Epidermal melanocyte (primary cell): Measurements from ENCODE around the gene CHD5.
A peak's percentile ranks its signal among the peaks of the same experiment; 100 is the strongest.

ENCODE experiments used
- DNase-seq: peaks from one replicate; pipeline ENCODE4 v3.0.0; 2011; ENCODE audit warnings: low spot score; ENCODE audit not compliant: insufficient read length

The CHD5 gene

DNA sequence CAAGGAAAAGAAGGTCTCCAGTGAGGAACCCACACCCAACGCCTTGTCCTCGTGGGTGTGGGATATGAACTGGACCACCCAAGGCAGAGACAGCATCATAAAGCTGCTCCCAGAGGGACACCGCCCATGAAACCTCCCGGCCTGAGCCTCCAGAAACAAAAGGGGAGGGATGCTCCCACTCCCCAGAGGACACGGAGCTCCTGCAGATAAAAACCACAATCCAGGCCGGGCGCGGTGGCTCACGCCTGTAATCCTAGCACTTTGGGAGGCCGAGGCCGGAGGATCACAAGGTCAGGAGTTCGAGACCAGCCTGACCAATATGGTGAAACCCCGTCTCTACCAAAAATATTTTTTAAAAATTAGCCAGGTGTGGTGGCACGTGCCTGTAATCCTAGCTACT, 66.4 kb downstream of the CHD5 start:
- DNase-seq, result no peak

DNA sequence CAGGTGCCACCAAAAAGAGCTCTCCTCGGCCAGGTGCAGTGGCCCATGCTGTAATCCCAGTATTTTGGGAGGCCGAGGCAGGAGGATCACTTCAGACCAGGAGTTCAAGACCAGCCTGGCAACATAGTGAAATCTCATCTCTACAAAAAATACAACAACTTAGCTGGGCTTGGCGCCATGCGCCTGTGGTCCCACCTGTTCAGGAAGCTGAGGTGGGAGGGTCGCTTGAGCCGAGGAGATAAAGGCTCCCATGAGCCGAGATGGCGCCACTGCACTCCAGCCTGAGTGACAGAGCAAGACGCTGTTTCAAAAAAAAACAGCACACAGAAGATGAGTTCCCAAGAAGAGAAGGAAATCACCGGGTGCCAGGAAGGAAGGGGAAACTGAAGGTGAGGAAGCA, 67.0 kb downstream of the CHD5 start:
- DNase-seq, result no peak

DNA sequence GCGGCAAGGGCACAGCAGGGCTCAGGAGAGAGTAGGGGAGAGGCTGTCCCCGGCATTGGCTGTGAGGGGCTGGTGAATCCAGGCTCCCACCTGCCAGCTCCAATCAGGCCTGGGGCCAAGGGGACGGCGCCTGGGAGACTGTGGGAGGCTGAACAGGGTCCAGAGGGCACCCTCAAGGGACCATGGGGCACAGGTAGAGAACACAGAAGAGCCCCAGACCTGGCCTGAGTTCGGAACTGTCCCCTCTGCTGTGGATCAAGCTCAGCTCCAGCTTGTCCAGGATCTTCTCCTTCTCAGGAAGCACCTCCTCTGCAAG, 67.5 kb downstream of the CHD5 start:
- DNase-seq, result no peak

DNA sequence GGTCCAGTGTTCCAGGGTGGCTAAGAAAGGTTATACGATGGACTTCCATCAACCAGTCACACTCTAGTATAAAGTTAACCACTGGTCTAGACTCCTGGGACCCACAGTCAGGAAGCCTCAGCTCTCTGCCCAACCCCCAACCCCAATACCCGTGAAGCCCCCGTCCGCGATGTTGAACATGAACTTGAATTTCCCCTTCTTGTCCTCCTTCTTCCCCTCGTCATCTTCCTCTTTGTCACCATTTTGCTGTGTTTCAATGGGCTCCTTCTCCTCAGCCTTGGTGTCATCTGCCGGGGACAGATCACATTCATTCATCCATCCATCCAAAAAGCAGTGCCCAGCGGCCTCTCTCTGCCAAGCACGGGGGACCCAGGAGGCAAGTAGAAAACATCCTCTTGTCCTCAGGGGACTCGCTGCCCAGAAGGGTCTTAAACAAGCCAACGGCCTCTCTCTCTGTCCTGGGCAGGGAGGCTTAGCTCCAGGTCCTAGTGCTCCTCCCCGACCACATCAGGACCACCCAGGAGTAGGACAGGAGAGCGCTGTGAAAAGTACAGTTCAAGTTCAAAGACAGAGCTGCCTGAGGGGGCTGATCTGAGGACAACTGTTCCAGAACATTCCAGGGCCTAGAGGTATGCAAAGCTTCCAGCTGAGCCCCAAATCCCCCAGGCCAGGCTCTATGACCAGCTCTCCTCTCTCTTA, 68.0 kb downstream of the CHD5 start:
- no peak for DNase-seq

DNA sequence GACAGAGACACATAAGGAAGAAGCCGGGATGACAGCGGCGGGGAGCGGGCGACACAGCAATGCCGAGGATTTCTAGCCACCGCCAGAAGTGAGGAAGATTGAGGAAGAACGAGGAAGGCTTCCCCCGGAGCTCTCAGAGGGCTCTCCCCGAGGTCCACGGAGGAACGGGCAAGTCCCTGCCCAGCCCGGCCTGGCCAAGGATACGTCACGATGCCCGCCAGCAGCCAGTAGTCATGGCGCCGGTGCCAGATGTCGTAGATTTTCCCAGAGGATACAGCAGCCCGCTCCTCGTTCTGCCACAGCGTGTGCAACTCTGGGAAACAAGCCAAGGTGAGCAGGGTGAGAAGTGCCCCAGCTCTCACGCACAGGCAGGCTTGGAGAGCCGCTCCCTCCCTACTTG, 68.5 kb downstream of the CHD5 start:
- no peak for DNase-seq

DNA sequence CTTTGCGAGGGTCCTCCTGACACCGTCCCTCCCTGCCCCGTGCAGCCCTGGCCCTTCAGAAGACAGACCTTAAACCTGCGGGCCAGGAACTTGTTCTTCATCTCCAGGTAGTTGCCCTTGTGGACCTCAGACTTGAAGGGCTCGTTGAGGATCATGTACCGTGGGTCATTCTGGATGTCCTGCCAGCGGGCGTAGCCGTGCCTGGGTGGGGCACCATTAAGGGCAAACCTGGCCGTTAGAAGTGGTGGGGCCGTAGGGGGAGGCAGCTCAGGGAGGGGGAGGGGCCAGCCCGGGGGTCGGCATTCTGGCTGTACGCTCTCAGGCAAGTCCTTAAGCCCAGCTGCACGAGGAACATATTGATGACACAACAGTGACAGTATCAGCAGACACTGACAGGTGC, 69.8 kb downstream of the CHD5 start:
- no peak for DNase-seq

DNA sequence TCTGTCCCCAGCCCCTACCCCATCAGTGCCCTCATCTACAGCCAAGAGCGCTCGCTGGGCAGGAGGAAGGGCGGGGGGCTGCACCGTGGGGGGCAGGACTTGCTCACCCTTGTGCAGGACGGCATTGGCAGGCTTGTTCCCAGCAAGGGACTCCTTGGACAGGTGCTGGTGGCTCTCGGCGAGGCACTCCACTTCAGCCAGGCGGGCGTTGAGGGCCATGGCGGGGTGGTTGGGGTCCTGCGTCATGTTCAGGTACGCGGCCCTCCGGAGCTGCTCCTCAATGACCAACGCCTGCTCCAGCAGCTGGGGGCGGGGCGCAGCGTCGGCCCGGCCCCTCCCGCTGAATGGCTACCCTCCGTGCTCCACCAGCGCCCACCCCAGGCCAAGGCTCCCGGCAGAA, 70.4 kb downstream of the CHD5 start:
- no peak for DNase-seq

DNA sequence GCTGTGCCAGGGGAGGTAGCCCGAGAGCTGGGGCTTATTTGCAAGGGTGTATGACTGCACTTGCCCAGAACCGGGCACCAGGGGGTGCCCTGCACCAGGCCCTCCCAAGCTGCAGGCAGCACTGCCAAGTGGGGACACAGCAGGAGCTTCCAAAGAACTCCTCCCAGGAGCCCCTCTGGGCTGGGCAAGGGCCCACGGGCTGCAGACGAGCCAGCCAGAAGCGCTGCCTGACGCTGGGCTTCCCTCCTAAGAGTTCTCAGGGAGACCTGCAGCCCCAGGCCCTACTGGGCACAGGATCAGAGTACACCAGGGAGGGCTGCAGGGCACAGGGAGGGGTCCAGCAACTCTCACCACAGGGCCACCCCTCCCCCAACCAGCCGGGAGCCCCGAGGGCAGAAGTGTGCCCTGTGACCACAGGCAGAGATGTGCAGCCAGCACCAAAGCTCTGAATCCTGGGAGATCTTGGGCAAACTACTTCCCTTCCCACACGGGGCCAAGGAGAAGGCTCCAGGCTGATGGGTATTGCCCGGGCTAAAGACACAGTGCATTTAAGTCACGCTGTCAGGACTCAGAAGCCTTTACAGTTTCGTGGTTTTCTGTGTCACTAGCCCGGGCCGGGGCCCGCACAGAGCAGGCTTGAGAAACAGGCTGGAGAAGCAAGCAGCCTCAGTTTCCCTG, 71.0 kb downstream of the CHD5 start:
- DNase-seq, result peak; percentile 67

DNA sequence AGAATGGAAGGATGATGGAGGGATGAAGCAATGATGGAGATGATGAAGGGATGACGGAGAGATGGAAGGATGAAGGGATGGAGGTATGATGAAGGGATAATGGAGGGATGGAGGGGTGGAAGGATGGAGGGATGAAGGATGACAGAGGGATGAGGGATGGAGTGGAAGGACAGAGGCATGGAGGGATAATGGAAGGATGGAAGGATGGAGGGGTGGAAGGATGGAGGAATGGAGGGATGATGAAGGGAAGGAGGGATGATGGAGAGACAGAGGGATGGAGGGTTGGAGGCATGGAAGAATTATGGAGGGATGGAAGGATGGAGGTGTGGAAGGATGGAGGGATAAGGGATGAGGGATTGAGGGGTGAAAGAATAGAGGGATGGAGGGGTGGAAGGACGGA, 71.6 kb downstream of the CHD5 start:
- no peak for DNase-seq

DNA sequence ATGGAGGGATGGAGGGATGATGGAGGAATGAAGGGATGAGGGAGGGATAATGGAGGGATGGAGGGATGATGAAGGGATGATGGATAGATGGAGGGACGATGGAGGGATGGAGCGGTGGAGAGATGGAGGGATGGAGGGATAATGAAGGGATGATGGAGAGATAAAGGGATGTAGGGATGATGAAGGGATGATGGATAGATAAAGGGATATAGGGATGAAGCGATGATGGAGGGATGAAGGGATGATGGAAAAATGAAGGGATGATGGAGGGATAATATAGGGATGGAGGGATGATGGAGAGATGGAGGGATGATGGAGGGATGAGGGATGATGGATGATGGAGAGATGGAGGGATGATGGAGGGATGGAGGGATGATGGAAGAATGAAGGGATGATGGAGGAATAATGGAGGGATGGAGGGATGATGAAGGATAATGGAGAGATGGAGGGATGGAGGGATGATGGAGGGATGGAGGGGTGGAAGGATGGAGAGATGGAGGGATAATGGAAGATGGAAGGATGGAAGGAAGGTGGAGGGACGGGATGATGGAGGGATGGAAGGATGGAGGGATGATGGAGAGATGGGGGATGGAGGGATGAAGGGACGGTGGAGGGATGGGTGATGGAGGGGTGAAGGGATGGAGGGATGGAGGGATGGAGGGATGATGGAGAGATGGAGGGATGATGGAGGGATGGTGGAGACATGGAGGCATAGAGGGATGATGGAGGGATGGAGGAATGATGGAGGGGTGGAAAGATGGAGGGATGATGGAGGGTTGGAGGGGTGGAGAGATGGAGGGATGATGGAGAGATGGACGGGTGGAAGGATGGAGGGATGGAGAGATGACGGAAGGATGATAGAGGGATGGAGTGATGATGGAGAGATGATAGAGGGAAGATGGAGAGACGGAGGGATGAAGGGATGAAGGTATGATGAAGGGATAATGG, 72.4 kb downstream of the CHD5 start:
- DNase-seq, result no peak

DNA sequence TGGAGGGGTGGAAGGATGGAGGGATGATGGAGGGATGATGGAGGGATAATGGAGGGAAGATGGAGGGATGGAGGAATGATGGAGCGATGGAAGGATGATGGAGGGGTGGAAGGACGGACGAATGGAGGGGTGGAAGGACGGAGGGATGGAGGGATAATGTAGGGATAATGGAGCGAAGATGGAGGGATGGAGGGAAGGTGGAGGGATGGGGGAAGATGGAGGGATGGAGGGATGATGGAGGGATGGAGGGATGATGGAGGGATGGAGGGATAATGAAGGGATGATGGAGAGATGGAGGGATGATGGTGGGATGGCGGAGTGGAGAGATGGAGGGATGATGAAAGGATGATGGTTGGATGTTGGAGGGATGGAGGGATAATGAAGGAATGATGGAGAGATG, 73.1 kb downstream of the CHD5 start:
- DNase-seq, result no peak

DNA sequence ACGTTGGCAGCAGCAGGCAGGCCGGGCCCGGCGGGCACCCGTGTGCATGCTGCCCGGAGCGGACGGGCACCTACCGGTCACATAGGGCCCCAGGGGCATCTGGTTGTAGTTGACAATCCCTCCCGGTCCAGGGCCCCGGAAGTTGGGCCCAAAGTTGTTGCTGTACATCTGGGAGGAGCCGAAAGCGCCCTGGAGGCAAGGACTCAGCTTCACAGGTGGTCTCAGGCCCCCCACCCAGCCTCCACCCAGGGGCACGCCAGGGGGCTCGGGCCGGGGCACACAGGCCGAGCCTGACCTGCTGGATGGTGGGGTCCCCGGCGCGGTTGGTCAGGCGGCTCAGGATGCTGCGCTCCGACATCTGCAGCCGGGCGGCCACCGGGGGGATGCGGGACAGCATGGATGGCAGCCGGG, 73.8 kb downstream of the CHD5 start:
- DNase-seq, result no peak

DNA sequence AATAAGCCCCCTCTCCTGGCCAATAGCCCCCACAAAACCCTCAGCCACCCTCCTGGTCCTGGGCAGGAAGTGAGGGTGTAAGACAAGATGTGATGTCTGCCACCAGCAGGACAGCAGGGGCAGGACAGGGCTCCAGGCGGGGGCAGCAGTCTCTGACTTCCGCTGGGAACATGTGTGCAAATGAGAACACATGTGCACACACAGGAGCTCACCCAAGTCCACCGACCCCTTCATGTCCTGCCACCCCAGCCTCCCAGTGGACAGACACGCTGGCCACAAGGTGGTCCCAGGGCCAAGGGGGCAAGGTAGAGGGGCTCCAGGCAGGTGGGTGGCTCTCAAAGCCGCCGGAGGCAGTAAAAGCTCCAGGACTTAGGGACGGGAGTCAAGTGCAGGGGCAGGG, 74.4 kb downstream of the CHD5 start:
- no peak for DNase-seq

DNA sequence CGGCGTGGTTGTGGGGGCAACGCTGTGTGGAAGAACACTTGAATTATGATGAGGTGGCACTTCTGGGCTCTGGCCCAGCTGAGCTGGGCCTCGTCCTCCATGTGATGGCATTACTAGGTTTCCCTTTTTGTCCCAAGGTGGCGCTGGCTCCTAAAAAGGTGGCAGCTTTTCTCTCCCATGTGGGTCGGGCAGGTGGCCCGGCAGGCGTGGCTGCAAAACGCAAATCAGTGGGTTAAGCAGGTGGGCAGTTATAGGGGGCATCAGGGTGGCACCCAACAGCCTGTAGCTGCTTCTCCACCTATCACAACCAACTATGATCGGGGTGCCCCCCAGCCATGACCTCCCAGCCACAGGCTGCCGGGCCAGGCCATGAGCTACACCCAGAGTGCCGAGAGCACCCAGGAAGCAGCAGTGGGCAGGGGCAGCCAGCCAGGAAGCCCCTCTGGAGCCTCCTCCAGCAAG, 74.9 kb downstream of the CHD5 start:
- DNase-seq, result no peak

DNA sequence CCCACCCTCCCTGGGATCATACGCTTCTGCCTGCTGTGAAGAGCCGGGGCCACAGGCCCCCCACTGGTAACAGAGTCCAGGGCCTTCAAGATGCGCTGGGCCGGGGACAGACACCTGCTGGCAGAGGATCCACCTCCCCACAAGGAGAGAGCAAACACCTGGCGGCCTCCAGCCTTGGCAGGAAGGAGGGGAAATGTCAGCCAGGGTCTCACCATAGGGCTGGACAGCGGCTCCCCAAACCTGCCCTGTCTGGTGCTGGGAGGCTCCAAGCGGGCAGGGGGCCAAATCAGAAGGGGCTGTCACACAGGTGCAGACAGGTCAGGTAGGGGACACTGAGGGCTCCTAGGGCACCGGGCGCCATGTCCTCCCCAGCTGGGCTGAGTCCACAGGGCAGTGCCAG, 75.5 kb downstream of the CHD5 start:
- no peak for DNase-seq

DNA sequence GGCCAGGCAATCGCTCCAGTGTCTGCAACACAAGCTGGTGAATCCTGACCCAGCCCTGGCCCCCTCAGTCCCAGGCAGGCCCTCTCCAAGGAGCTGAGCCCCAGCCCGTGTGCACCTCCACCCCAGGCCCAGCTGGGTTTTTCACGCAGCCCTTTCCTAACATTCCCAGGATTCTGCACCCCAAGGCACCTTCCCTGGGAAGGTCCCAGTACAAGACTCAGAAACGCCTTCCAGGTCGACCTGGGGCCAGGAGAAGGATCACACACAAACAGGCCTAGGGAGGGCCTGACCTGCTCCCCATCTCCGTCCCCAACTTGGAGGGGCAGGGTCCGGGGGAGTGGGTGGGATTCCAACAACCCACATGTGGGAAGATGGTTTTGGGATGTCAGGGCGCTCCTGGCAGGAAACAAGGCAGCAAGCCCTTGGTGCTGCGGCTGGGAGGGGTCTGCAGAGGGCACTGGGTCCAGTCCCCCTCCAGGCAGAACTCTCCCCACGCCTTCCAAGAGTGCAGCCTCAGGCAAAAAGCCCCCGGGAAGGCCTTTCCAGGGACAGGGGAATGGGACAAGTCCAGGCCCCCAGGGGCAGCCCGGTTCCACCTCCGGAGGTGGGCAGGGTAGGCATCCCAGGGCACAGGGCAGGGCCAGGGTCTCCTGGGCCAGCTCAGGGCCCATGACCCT, 76.1 kb downstream of the CHD5 start:
- no peak for DNase-seq

DNA sequence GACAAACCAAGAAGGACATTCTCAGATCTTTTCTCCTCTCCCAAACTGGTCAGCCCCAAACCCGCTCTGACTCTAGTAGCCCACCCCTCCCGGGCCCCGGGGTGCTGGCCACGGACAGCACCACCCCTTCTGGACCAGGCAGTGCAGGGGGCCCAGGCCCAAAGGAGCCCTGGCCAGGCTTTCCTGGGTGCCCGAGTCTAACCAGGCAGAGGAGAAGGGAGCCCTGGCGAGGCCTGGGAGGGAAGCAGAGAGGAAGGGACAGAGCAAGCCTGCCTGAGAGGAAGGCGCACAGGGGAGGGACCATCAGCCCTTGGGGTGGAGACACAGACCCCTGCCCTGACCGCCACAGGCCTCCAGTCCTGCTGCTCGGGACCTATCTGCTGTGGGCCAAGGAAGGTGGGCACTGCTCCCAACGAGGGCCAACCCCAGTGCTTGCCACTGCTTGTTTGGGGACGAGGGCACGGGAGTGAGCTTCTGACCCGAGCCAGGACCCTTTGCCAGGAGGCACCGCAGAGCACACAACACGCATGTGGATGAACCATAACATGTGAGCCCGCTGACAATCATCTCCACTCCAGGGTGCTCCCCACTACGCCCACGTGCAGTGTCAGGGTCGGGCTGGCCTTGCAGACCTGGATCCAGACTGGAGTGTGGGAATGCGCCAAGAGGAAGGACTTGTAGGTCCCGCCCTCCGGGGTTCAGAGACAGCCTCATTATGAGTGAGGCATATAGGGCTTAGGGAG, 76.8 kb downstream of the CHD5 start:
- no peak for DNase-seq

DNA sequence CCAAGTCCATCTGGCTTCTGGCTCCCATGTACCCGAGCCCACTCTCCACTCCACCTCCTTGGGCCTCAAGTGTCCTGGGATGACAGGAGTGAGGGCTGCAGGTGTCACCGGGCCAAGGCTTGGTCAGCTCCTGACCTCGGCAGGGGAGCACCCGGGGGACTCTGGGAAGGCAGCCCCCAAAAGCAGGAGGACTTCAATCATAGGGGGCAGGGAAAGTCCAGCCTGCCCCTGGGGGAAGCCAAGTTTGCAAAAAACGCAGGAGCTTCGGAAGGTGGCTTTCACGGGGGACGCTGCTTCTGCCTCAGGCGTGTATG, 77.6 kb downstream of the CHD5 start:
- DNase-seq, result no peak

DNA sequence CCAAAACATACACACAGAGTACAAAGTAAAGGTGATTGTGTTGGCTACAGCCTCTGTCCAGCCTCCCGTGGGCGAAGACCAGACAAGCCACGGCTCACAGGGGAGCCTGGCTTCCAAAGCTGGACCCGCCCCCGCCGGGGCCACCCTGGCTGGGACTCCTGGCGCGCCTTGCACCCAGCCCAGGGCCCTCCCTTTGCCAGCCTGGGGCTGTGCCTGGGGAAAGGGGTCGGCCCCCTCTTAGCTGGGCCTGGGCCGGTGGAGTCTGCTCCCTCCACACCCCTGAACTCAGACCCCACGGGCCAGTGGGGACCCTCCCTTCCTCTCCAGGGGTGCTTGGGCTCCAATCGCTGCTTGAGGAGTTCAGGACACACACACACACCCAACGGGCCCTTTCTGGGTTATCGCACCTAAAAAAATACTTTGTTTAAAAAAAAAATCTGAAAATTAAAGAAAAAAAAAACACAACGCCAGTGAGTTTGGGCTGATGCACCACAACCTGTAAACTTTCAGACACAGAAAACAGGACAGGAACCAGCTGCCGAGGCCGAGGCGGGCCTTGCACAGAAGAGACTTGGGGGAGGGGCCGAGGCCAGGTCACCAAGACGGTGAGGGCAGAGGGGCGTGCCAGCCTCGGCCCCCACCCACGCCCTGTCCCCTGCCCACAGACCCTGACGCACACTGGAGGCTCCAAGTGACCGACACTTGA, 78.1 kb downstream of the CHD5 start:
- DNase-seq, result no peak
